H1 (cell line): ENCODE data around the gene SDC4. TPM values are rescaled to one million over a fixed set of nuclear protein-coding genes. Genes with fewer than 3 reads are reported as not detected.

Experiments used
- POLR2A ChIP-seq, 2 experiments: IDR thresholded peaks; 1 replicate in 1 of 2; 2 replicates in 1 of 2; pipeline ENCODE4 v1.6.1; 2011; ENCODE audit warnings: low read depth in 2 of 2, low read length in 2 of 2, mild to moderate bottlenecking in 2 of 2; ENCODE audit errors: control extremely low read depth in 1 of 2
- SP2 ChIP-seq: IDR thresholded peaks from 2 replicates; pipeline ENCODE4 v1.6.1; 2012; ENCODE audit warnings: mild to moderate bottlenecking, low read length, inconsistent platforms
- TEAD4 ChIP-seq: IDR thresholded peaks from 2 replicates; pipeline ENCODE4 v1.6.1; 2012; ENCODE audit warnings: low read depth, low read length, inconsistent platforms, mixed read lengths
- polyA plus RNA-seq, 7 experiments: library from polyadenylated mRNA; depleted of rRNA in 3 of 7; stranded (reverse) in 5 of 7; unstranded in 2 of 7; fragments of >200 nt in 5 of 7; fragments of 200-250 nt in 2 of 7; gene quantifications; 1 replicate in 5 of 7; 2 replicates in 1 of 7; 4 replicates in 1 of 7; pipeline versions ENCODE4 v1.2.1 to v1.2.3, GENCODE V29; 2011 to 2013; ENCODE audit warnings: missing spikeins in 2 of 7, mixed read lengths in 2 of 7
- total RNA-seq: library from RNA; stranded (reverse); fragmentation: NEBNext Ultra II Directional; extraction: Animal tissue kit (Norgen Biotek cat#: 25700); gene quantifications from 2 replicates; pipeline ENCODE4 v1.2.1, GENCODE V29; 2021
- TF ChIP-seq, protein P1 (sequence below): fragments of 300-600 bp; sonication (generic); IDR thresholded peaks from 2 replicates; pipeline ENCODE4 v1.7.1; 2012; ENCODE audit warnings: low read length, moderate library complexity, mild to moderate bottlenecking, inconsistent platforms; ENCODE audit not compliant: insufficient replicate concordance

The SDC4 gene
- total and polyA plus RNA-seq, 2 of the 8 experiments (the other 6 are each of a cell fraction or from before 2014, with no cell fraction given) = 34.6 to 60.2 TPM

DNA sequence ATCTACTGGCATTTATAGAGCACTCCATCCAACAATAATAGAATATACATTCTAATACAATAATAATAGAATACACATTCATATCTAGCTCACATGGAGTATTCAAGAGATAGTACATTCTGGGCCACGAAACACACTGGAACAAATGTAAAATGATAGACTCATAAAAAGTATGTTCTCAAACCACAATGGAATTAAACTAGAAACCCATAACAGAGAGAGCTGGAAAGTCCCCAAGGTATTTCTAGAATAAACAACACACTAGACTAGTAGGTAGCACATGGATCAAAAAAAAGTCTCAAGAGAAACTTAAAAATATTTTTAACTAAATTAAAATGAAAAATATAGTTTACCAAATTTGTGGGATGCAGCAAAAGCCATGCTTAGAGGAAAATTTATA lies 39.0 kb upstream of the SDC4 start (continued):
- TF ChIP-seq, protein P1, sequence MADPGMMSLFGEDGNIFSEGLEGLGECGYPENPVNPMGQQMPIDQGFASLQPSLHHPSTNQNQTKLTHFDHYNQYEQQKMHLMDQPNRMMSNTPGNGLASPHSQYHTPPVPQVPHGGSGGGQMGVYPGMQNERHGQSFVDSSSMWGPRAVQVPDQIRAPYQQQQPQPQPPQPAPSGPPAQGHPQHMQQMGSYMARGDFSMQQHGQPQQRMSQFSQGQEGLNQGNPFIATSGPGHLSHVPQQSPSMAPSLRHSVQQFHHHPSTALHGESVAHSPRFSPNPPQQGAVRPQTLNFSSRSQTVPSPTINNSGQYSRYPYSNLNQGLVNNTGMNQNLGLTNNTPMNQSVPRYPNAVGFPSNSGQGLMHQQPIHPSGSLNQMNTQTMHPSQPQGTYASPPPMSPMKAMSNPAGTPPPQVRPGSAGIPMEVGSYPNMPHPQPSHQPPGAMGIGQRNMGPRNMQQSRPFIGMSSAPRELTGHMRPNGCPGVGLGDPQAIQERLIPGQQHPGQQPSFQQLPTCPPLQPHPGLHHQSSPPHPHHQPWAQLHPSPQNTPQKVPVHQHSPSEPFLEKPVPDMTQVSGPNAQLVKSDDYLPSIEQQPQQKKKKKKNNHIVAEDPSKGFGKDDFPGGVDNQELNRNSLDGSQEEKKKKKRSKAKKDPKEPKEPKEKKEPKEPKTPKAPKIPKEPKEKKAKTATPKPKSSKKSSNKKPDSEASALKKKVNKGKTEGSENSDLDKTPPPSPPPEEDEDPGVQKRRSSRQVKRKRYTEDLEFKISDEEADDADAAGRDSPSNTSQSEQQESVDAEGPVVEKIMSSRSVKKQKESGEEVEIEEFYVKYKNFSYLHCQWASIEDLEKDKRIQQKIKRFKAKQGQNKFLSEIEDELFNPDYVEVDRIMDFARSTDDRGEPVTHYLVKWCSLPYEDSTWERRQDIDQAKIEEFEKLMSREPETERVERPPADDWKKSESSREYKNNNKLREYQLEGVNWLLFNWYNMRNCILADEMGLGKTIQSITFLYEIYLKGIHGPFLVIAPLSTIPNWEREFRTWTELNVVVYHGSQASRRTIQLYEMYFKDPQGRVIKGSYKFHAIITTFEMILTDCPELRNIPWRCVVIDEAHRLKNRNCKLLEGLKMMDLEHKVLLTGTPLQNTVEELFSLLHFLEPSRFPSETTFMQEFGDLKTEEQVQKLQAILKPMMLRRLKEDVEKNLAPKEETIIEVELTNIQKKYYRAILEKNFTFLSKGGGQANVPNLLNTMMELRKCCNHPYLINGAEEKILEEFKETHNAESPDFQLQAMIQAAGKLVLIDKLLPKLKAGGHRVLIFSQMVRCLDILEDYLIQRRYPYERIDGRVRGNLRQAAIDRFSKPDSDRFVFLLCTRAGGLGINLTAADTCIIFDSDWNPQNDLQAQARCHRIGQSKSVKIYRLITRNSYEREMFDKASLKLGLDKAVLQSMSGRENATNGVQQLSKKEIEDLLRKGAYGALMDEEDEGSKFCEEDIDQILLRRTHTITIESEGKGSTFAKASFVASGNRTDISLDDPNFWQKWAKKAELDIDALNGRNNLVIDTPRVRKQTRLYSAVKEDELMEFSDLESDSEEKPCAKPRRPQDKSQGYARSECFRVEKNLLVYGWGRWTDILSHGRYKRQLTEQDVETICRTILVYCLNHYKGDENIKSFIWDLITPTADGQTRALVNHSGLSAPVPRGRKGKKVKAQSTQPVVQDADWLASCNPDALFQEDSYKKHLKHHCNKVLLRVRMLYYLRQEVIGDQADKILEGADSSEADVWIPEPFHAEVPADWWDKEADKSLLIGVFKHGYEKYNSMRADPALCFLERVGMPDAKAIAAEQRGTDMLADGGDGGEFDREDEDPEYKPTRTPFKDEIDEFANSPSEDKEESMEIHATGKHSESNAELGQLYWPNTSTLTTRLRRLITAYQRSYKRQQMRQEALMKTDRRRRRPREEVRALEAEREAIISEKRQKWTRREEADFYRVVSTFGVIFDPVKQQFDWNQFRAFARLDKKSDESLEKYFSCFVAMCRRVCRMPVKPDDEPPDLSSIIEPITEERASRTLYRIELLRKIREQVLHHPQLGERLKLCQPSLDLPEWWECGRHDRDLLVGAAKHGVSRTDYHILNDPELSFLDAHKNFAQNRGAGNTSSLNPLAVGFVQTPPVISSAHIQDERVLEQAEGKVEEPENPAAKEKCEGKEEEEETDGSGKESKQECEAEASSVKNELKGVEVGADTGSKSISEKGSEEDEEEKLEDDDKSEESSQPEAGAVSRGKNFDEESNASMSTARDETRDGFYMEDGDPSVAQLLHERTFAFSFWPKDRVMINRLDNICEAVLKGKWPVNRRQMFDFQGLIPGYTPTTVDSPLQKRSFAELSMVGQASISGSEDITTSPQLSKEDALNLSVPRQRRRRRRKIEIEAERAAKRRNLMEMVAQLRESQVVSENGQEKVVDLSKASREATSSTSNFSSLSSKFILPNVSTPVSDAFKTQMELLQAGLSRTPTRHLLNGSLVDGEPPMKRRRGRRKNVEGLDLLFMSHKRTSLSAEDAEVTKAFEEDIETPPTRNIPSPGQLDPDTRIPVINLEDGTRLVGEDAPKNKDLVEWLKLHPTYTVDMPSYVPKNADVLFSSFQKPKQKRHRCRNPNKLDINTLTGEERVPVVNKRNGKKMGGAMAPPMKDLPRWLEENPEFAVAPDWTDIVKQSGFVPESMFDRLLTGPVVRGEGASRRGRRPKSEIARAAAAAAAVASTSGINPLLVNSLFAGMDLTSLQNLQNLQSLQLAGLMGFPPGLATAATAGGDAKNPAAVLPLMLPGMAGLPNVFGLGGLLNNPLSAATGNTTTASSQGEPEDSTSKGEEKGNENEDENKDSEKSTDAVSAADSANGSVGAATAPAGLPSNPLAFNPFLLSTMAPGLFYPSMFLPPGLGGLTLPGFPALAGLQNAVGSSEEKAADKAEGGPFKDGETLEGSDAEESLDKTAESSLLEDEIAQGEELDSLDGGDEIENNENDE = no peak
- TF ChIP-seq POLR2A (IDR thresholded peaks at IDR 0.05; ENCODE audit: control extremely low read depth in 1 of 2, low read depth in 2 of 2, low read length in 2 of 2) (no peak), TEAD4 (no peak), SP2 (no peak)
